Tibial nerve (tissue), 3 donors: ENCODE data around the gene TCF4.

Experiments used
- POLR2A ChIP-seq, 2 donors: fragments of 450-650 bp; IDR thresholded peaks; one replicate each; pipeline ENCODE4 v1.6.1; 2017; ENCODE audit warnings: antibody characterized with exemption in 2 of 2, mild to moderate bottlenecking in 2 of 2, moderate library complexity in 2 of 2
- TF ChIP-seq, protein P1 (sequence below), 5 experiments: fragments of 200-600 bp in 3 of 5; fragments of 450-650 bp in 2 of 5; sonication (generic) in 3 of 5; IDR thresholded peaks; one replicate each; pipeline ENCODE4 v1.5.1; 2016 to 2019; ENCODE audit warnings: antibody characterized with exemption in 5 of 5, mild to moderate bottlenecking in 3 of 5, moderate library complexity in 2 of 5

DNA sequence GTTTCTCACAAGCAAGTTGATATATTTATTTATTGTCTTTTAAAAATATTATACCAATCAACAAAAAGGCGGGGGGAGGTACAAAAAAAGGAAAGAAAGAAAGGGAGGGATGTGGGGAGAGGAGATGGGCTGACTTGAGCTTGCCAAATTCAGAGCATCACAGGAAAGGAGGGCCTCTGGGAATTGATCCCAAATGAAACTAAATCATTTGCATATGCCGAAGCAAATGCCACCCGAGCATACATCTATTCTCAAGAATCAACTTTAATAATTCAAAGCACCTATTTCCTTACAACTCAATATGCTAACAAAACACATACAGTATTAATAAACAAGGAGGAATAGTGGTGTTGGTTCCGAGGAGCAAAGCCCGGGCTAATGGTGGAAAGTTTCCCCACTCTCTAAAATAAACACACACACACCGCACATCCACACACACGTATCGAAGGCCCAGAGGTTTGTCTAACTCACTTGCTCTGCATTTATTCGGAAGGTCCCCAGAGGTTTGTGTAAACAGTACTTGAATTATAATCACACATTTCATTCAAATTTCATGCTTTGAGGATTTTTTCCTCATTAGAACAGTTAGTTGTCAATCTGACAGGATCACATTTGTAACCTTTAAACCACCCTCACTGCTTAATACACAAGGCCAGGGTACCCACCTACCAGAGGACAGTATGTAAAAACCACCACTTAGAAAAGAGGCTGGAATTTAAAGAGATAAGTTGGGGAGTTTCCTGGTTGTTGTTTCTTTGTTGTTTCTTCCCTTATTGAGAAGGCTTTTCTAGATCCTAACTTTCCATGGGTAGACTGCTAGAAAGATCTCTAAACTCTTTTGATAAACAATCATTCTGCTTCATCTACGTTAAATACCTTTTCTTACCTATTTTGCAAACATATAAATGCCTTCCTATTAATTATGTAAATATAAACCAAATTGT lies 264.7 kb downstream of the TCF4 start:
- TF ChIP-seq, protein P1, sequence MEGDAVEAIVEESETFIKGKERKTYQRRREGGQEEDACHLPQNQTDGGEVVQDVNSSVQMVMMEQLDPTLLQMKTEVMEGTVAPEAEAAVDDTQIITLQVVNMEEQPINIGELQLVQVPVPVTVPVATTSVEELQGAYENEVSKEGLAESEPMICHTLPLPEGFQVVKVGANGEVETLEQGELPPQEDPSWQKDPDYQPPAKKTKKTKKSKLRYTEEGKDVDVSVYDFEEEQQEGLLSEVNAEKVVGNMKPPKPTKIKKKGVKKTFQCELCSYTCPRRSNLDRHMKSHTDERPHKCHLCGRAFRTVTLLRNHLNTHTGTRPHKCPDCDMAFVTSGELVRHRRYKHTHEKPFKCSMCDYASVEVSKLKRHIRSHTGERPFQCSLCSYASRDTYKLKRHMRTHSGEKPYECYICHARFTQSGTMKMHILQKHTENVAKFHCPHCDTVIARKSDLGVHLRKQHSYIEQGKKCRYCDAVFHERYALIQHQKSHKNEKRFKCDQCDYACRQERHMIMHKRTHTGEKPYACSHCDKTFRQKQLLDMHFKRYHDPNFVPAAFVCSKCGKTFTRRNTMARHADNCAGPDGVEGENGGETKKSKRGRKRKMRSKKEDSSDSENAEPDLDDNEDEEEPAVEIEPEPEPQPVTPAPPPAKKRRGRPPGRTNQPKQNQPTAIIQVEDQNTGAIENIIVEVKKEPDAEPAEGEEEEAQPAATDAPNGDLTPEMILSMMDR (IDR thresholded peaks at IDR 0.05) = no peak
- TF ChIP-seq POLR2A (IDR thresholded peaks at IDR 0.05) = no peak
